SK-N-SH treated with all-trans-retinoic acid at 6 μM for 48 hours (cell line): ENCODE data around the gene FZR1.

Source experiments
- ATAC-seq: fragments of 200-7000 bp; cut with Tn5 transposase; 3 replicates; pipeline ENCODE4 v1.9.1; 2020; ENCODE audit warnings: mild to moderate bottlenecking, moderate library complexity
- BACH2 ChIP-seq: fragments of 250-450 bp; sonication (Bioruptor Pico); IDR thresholded peaks from 2 replicates; pipeline ENCODE4 v1.9.0; 2021; ENCODE audit warnings: mild to moderate bottlenecking, borderline replicate concordance
- GLIS3 ChIP-seq: fragments of 250-450 bp; sonication (Bioruptor Pico); IDR thresholded peaks from 2 replicates; pipeline ENCODE4 v1.5.0; 2020; ENCODE audit warnings: mild to moderate bottlenecking, moderate library complexity
- ISL1 ChIP-seq: fragments of 250-450 bp; sonication (Bioruptor Pico); IDR thresholded peaks from 2 replicates; pipeline ENCODE4 v2.1.2; 2022; ENCODE audit warnings: mild to moderate bottlenecking, moderate library complexity
- PPARA ChIP-seq: fragments of 250-450 bp; sonication (Bioruptor Pico); IDR thresholded peaks from 2 replicates; pipeline ENCODE4 v1.5.0; 2020; ENCODE audit warnings: mild to moderate bottlenecking, borderline replicate concordance
- RARB ChIP-seq: fragments of 250-450 bp; sonication (Bioruptor Pico); IDR thresholded peaks from 2 replicates; pipeline ENCODE4 v1.8.0; 2021; ENCODE audit warnings: mild to moderate bottlenecking, moderate library complexity
- SNAI2 ChIP-seq: fragments of 250-450 bp; sonication (Bioruptor Pico); IDR thresholded peaks from 2 replicates; pipeline ENCODE4 v1.5.0; 2020; ENCODE audit warnings: mild to moderate bottlenecking, moderate library complexity
- TCF4 ChIP-seq: fragments of 250-450 bp; sonication (Bioruptor Pico); IDR thresholded peaks from 2 replicates; pipeline ENCODE4 v1.8.0; 2021; ENCODE audit warnings: mild to moderate bottlenecking, moderate library complexity, borderline replicate concordance
- TOX ChIP-seq: fragments of 250-450 bp; sonication (Bioruptor Pico); IDR thresholded peaks from 2 replicates; pipeline ENCODE4 v1.8.0; 2021; ENCODE audit warnings: mild to moderate bottlenecking, moderate library complexity, borderline replicate concordance
- ZC3H10 ChIP-seq: fragments of 250-450 bp; sonication (Bioruptor Pico); IDR thresholded peaks from 2 replicates; pipeline ENCODE4 v1.5.1; 2021; ENCODE audit warnings: mild to moderate bottlenecking, moderate library complexity
- ZFP30 ChIP-seq: fragments of 450-650 bp; formaldehyde crosslinking; IDR thresholded peaks from 2 replicates; pipeline ENCODE4 v1.5.0; 2022; ENCODE audit warnings: mild to moderate bottlenecking, moderate library complexity
- ZNF565 ChIP-seq: fragments of 450-650 bp; formaldehyde crosslinking; conservative IDR thresholded peaks from 2 replicates; pipeline ENCODE4 v1.5.0; 2020; ENCODE audit warnings: low read depth, mild to moderate bottlenecking, moderate library complexity
- ZNF70 ChIP-seq: fragments of 450-650 bp; formaldehyde crosslinking; IDR thresholded peaks from 2 replicates; pipeline ENCODE4 v1.5.0; 2020; ENCODE audit warnings: mild to moderate bottlenecking, moderate library complexity
- TF ChIP-seq, protein P1 (sequence below): fragments of 250-450 bp; sonication (Bioruptor Pico); IDR thresholded peaks from 2 replicates; pipeline ENCODE4 v1.5.1; 2021; ENCODE audit warnings: mild to moderate bottlenecking, moderate library complexity
- TF ChIP-seq, protein P2 (sequence below): fragments of 250-450 bp; sonication (Bioruptor Pico); IDR thresholded peaks from 2 replicates; pipeline ENCODE4 v1.5.0; 2020; ENCODE audit warnings: mild to moderate bottlenecking, moderate library complexity
- TF ChIP-seq, protein P3 (sequence below): fragments of 250-450 bp; sonication (Bioruptor Pico); IDR thresholded peaks from 2 replicates; pipeline ENCODE4 v1.8.0; 2020; ENCODE audit warnings: mild to moderate bottlenecking, moderate library complexity, borderline replicate concordance
- TF ChIP-seq, protein P4 (sequence below): fragments of 250-450 bp; sonication (Bioruptor Pico); IDR thresholded peaks from 2 replicates; pipeline ENCODE4 v1.5.1; 2020; ENCODE audit warnings: low read depth, mild to moderate bottlenecking, moderate library complexity

FZR1 gene

DNA sequence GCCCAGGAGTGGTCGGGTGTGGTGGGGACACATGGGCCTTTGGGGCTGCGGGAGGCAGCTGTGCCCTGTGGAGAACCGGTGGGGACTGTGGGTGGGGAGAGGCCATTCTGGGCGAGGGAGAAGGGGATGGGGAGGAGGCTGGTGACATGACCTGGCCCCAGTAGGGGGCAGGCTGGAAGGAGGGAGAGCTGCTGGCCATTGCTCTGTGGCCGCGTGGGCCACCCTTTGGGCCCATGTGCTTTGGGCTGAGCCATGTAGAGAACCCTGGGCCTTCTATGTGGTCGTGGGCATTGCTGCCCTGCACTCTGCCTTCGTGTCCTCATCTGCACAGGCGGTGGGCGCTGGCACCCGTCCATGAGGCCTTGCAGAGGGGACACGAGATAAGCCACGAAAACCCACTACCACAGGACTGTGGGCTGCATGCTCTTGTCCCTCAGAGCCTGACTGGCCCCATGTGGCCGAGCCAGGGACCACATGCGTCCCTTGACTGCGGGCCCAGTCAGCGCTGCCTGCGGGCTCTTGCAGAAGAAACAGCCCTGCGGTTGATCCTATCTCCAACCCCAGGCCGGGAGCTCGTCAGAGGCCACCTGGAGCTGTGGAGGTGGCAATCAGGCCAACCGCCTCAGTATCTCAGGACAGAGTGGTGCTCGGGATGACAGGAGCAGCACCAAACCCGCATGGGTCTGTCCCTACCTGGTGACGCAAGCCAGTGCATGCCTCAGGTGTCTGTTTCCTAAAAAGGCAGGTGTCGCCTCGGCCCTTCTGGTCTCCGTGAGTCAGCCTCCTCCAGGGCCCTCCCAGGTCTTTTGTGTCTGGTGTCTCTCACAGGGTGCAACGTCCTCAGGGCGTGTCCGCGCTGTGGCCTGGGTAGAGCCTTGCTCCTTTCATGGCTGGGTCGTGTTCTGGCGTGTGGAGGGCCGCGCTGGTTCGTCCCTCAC, 14.3 kb downstream of the FZR1 start:
- no peak for ATAC-seq
- TF ChIP-seq TCF4, result no peak
- TF ChIP-seq, protein P1, sequence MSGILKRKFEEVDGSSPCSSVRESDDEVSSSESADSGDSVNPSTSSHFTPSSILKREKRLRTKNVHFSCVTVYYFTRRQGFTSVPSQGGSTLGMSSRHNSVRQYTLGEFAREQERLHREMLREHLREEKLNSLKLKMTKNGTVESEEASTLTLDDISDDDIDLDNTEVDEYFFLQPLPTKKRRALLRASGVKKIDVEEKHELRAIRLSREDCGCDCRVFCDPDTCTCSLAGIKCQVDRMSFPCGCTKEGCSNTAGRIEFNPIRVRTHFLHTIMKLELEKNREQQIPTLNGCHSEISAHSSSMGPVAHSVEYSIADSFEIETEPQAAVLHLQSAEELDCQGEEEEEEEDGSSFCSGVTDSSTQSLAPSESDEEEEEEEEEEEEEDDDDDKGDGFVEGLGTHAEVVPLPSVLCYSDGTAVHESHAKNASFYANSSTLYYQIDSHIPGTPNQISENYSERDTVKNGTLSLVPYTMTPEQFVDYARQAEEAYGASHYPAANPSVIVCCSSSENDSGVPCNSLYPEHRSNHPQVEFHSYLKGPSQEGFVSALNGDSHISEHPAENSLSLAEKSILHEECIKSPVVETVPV, result no peak
- no peak for TF ChIP-seq PPARA

DNA sequence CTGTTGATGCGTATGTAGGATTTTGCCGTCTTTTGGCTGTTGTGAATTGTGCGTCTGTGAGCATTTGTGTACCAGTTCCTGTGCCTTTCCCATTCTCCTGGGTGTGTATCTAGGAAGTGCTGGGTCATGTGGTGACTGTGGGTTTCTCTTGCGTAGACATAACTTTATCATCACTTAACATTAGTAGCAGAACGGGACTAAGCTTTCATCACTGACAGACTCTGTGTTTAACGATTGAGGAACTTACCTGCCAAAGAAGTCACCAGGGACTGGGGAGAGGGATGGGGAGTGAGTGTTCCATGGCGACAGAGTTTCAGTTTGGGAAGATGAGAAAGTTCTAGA, 15.0 kb downstream of the FZR1 start:
- no peak for TF ChIP-seq BACH2 (CRISPR knock-in tag)
- TF ChIP-seq ISL1 (CRISPR knock-in tag), result no peak
- TF ChIP-seq ZNF565 (CRISPR knock-in tag), result no peak
- no peak for ATAC-seq

GRCh38 chr19:3522421-3523360, 16.6 kb downstream of the FZR1 start:
- no peak for TF ChIP-seq PPARA
- TF ChIP-seq, protein P2, sequence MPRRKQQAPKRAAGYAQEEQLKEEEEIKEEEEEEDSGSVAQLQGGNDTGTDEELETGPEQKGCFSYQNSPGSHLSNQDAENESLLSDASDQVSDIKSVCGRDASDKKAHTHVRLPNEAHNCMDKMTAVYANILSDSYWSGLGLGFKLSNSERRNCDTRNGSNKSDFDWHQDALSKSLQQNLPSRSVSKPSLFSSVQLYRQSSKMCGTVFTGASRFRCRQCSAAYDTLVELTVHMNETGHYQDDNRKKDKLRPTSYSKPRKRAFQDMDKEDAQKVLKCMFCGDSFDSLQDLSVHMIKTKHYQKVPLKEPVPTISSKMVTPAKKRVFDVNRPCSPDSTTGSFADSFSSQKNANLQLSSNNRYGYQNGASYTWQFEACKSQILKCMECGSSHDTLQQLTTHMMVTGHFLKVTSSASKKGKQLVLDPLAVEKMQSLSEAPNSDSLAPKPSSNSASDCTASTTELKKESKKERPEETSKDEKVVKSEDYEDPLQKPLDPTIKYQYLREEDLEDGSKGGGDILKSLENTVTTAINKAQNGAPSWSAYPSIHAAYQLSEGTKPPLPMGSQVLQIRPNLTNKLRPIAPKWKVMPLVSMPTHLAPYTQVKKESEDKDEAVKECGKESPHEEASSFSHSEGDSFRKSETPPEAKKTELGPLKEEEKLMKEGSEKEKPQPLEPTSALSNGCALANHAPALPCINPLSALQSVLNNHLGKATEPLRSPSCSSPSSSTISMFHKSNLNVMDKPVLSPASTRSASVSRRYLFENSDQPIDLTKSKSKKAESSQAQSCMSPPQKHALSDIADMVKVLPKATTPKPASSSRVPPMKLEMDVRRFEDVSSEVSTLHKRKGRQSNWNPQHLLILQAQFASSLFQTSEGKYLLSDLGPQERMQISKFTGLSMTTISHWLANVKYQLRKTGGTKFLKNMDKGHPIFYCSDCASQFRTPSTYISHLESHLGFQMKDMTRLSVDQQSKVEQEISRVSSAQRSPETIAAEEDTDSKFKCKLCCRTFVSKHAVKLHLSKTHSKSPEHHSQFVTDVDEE (CRISPR knock-in tag), result no peak
- no peak for TF ChIP-seq ZNF565 (CRISPR knock-in tag)
- TF ChIP-seq, protein P3, sequence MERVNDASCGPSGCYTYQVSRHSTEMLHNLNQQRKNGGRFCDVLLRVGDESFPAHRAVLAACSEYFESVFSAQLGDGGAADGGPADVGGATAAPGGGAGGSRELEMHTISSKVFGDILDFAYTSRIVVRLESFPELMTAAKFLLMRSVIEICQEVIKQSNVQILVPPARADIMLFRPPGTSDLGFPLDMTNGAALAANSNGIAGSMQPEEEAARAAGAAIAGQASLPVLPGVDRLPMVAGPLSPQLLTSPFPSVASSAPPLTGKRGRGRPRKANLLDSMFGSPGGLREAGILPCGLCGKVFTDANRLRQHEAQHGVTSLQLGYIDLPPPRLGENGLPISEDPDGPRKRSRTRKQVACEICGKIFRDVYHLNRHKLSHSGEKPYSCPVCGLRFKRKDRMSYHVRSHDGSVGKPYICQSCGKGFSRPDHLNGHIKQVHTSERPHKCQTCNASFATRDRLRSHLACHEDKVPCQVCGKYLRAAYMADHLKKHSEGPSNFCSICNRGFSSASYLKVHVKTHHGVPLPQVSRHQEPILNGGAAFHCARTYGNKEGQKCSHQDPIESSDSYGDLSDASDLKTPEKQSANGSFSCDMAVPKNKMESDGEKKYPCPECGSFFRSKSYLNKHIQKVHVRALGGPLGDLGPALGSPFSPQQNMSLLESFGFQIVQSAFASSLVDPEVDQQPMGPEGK, result no peak
- no peak for ATAC-seq

GRCh38 chr19:3523361-3524077, 17.4 kb downstream of the FZR1 start:
- ATAC-seq, result no peak
- TF ChIP-seq ZFP30 (CRISPR knock-in tag), result no peak
- TF ChIP-seq ISL1 (CRISPR knock-in tag), result no peak
- TF ChIP-seq, protein P1, result no peak
- TF ChIP-seq, protein P2 (CRISPR knock-in tag), result no peak
- TF ChIP-seq, protein P3, result no peak
- TF ChIP-seq SNAI2, result no peak
- TF ChIP-seq RARB, result no peak
- no peak for TF ChIP-seq ZNF70 (CRISPR knock-in tag)
- TF ChIP-seq GLIS3 (CRISPR knock-in tag), result no peak
- no peak for TF ChIP-seq ZC3H10 (CRISPR knock-in tag)
- TF ChIP-seq PPARA, result no peak
- TF ChIP-seq, protein P4, sequence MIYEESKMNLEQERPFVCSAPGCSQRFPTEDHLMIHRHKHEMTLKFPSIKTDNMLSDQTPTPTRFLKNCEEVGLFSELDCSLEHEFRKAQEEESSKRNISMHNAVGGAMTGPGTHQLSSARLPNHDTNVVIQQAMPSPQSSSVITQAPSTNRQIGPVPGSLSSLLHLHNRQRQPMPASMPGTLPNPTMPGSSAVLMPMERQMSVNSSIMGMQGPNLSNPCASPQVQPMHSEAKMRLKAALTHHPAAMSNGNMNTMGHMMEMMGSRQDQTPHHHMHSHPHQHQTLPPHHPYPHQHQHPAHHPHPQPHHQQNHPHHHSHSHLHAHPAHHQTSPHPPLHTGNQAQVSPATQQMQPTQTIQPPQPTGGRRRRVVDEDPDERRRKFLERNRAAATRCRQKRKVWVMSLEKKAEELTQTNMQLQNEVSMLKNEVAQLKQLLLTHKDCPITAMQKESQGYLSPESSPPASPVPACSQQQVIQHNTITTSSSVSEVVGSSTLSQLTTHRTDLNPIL (CRISPR knock-in tag), result no peak
- no peak for TF ChIP-seq TOX (CRISPR knock-in tag)
